HepG2 (cell line): ENCODE results near the gene STX1B. TPM values are rescaled to one million over a fixed set of nuclear protein-coding genes. Genes with fewer than 3 reads are reported as not detected.

ENCODE experiments used
- ATF6 ChIP-seq: sonication (generic); formaldehyde crosslinking; conservative IDR thresholded peaks from 2 replicates; pipeline ENCODE4 v1.4.0; 2020; ENCODE audit warnings: missing genetic modification reagents
- BCL6 ChIP-seq: IDR thresholded peaks from 2 replicates; pipeline ENCODE4 v1.6.1; 2016; ENCODE audit warnings: missing genetic modification reagents, missing compliant biosample characterization
- EED ChIP-seq: sonication (generic); formaldehyde crosslinking; IDR thresholded peaks from 2 replicates; pipeline ENCODE4 v1.5.0; 2020; ENCODE audit warnings: mild to moderate bottlenecking, missing genetic modification reagents
- FOXC1 ChIP-seq: sonication (generic); formaldehyde crosslinking; IDR thresholded peaks from 2 replicates; pipeline ENCODE4 v1.8.0; 2022; ENCODE audit warnings: mild to moderate bottlenecking, missing genetic modification reagents, borderline replicate concordance
- GABPA ChIP-seq, 2 experiments: IDR thresholded peaks; 2 replicates each; pipeline ENCODE4 v1.6.1; 2011 to 2016; ENCODE audit warnings: low read depth in 2 of 2, low read length in 1 of 2, missing biosample characterization in 1 of 2, missing genetic modification characterization in 1 of 2
- HNF1A ChIP-seq, 2 experiments: sonication (generic) in 1 of 2; formaldehyde crosslinking in 1 of 2; IDR thresholded peaks; 2 replicates each; pipeline versions ENCODE4 v1.4.0 to v1.6.1; 2016 to 2020; ENCODE audit warnings: borderline replicate concordance in 1 of 2, low read depth in 1 of 2, mild to moderate bottlenecking in 1 of 2, missing genetic modification reagents in 1 of 2
- KMT2B ChIP-seq: IDR thresholded peaks from 2 replicates; pipeline ENCODE4 v1.6.1; 2016; ENCODE audit warnings: missing genetic modification reagents, missing compliant biosample characterization
- MED8 ChIP-seq: sonication (generic); formaldehyde crosslinking; IDR thresholded peaks from 2 replicates; pipeline ENCODE4 v1.8.1; 2023; ENCODE audit warnings: mild to moderate bottlenecking, missing genetic modification reagents; ENCODE audit not compliant: insufficient replicate concordance
- MTF2 ChIP-seq: sonication (generic); formaldehyde crosslinking; IDR thresholded peaks from 2 replicates; pipeline ENCODE4 v1.5.0; 2020; ENCODE audit warnings: missing genetic modification reagents, borderline replicate concordance
- PPARG ChIP-seq: conservative IDR thresholded peaks from 2 replicates; pipeline ENCODE4 v1.6.1; 2016; ENCODE audit warnings: missing biosample characterization, missing genetic modification reagents
- RNF219 ChIP-seq: sonication (generic); formaldehyde crosslinking; IDR thresholded peaks from 2 replicates; pipeline ENCODE4 v1.5.0; 2020; ENCODE audit warnings: mild to moderate bottlenecking, missing genetic modification reagents
- SRSF4 ChIP-seq: fragments of 200-400 bp; formaldehyde crosslinking; IDR thresholded peaks from one replicate; pipeline ENCODE4 v1.6.1; 2018; ENCODE audit warnings: mild to moderate bottlenecking, low read depth, low read length, moderate library complexity; ENCODE audit not compliant: poor library complexity, severe bottlenecking
- TOE1 ChIP-seq: sonication (generic); formaldehyde crosslinking; IDR thresholded peaks from 2 replicates; pipeline ENCODE4 v1.4.0; 2020; ENCODE audit warnings: mild to moderate bottlenecking, missing genetic modification reagents
- XRCC5 ChIP-seq: fragments of 200-400 bp; formaldehyde crosslinking; optimal IDR thresholded peaks from 2 replicates; pipeline ENCODE3; 2017; ENCODE audit warnings: mild to moderate bottlenecking, low read length
- ZFP36L1 ChIP-seq: sonication (generic); formaldehyde crosslinking; IDR thresholded peaks from 2 replicates; pipeline ENCODE4 v1.8.0; 2022; ENCODE audit warnings: mild to moderate bottlenecking, missing genetic modification reagents, moderate library complexity
- ZNF124 ChIP-seq: sonication (generic); formaldehyde crosslinking; IDR thresholded peaks from 2 replicates; pipeline ENCODE4 v1.4.0; 2020; ENCODE audit warnings: missing genetic modification reagents
- ZNF230 ChIP-seq: sonication (generic); formaldehyde crosslinking; IDR thresholded peaks from 2 replicates; pipeline ENCODE4 v1.4.0; 2020; ENCODE audit warnings: mild to moderate bottlenecking, missing genetic modification reagents
- ZNF260 ChIP-seq: sonication (generic); formaldehyde crosslinking; IDR thresholded peaks from 2 replicates; pipeline ENCODE4 v1.4.0; 2020; ENCODE audit warnings: missing genetic modification reagents, low read depth, mild to moderate bottlenecking, borderline replicate concordance
- ZNF772 ChIP-seq: sonication (generic); formaldehyde crosslinking; IDR thresholded peaks from 2 replicates; pipeline ENCODE4 v1.5.0; 2020; ENCODE audit warnings: mild to moderate bottlenecking, missing genetic modification reagents
- ZNF841 ChIP-seq: sonication (generic); formaldehyde crosslinking; IDR thresholded peaks from 2 replicates; pipeline ENCODE4 v1.8.1; 2023; ENCODE audit warnings: missing genetic modification reagents, borderline replicate concordance
- polyA plus RNA-seq, 8 experiments: library from polyadenylated mRNA; depleted of rRNA in 3 of 8; stranded (reverse) in 7 of 8; unstranded in 1 of 8; fragments of >200 nt; fragmentation: Illumina TruSeq in 4 of 8; extraction: Trizol in 4 of 8; gene quantifications; 2 replicates each; pipeline versions ENCODE4 v1.2.1 to v1.2.3, GENCODE V29; 2011 to 2016; ENCODE audit warnings: low read depth in 4 of 8, missing spikeins in 1 of 8, mixed read lengths in 1 of 8; ENCODE audit not compliant: insufficient read depth in 1 of 8
- total RNA-seq, 5 experiments: library from RNA; depleted of rRNA; stranded (reverse); fragments of >200 nt; fragmentation: Illumina TruSeq; extraction: Trizol; gene quantifications; 2 replicates each; pipeline ENCODE4 v1.2.3, GENCODE V29; 2016; ENCODE audit warnings: low read depth in 1 of 5

The STX1B gene
- total and polyA plus RNA-seq, 2 of the 13 experiments (the other 11 are each of a cell fraction or from before 2014, with no cell fraction given) = 2.1 to 3.0 TPM

GRCh38 chr16:30957456-30958174 is 52.8 kb downstream of the STX1B start, which contains the start of gene SETD1A (continued):
- no peak for TF ChIP-seq ZNF260 (CRISPR knock-in tag)
- peak; percentile 55 for TF ChIP-seq SRSF4
- peak; percentile 87 for TF ChIP-seq FOXC1
- TF ChIP-seq ZNF124 = peak; percentile 36; the same call in 1 of the 2 replicates
- TF ChIP-seq MED8 (CRISPR knock-in tag) = no peak
- TF ChIP-seq ATF6 (CRISPR knock-in tag) = no peak
- 0 out of 2 replicates have a peak, but pooled peaks have one; percentile 44 for TF ChIP-seq EED
- TF ChIP-seq RNF219 (CRISPR knock-in tag) = no peak
- TF ChIP-seq TOE1 (CRISPR knock-in tag) = peak; percentile 53; the same call in 1 of the 2 replicates
- TF ChIP-seq PPARG (CRISPR knock-in tag) = 0 out of 2 replicates have a peak, but pooled peaks have one; percentile 11
- no peak for TF ChIP-seq MTF2 (CRISPR knock-in tag)
- TF ChIP-seq ZFP36L1 (CRISPR knock-in tag) = 0 out of 2 replicates have a peak, but pooled peaks have one; percentile 52
- TF ChIP-seq BCL6 (CRISPR knock-in tag) = peak; percentile 32; the same call in 1 of the 2 replicates
- no peak for TF ChIP-seq GABPA (IDR thresholded peaks at IDR 0.05; ENCODE audit: low read depth, low read length)
- peak; percentile 70; the same call in 1 of the 2 replicates for TF ChIP-seq GABPA (CRISPR knock-in tag; IDR thresholded peaks at IDR 0.05; ENCODE audit: low read depth)
- TF ChIP-seq ZNF230 (CRISPR knock-in tag) = peak; percentile 84; the same call in 1 of the 2 replicates
- TF ChIP-seq ZNF841 (CRISPR knock-in tag) = no peak
- TF ChIP-seq ZNF772 (CRISPR knock-in tag) = 0 out of 2 replicates have a peak, but pooled peaks have one; percentile 44
- peak; percentile 34; the same call in 1 of the 2 replicates for TF ChIP-seq HNF1A (IDR thresholded peaks at IDR 0.05; ENCODE audit: low read depth)
- no peak for TF ChIP-seq HNF1A (CRISPR knock-in tag; IDR thresholded peaks at IDR 0.05; ENCODE audit: borderline replicate concordance)
- TF ChIP-seq XRCC5 = peak; percentile 23
- TF ChIP-seq KMT2B (CRISPR knock-in tag) = peak; percentile 58
